Hematopoietic multipotent progenitor cell treated with erythropoietin and hydrocortisone succinate and interleukin-3 and kit ligand, for 8 days (in vitro differentiated cells): ENCODE results near the gene FBXL5.
A peak's percentile ranks its signal among the peaks of the same experiment; 100 is the strongest.

Experiments used
- DNase-seq: peaks from one replicate; pipeline ENCODE4 v3.0.0-alpha.2; 2015

The FBXL5 gene, protein sequence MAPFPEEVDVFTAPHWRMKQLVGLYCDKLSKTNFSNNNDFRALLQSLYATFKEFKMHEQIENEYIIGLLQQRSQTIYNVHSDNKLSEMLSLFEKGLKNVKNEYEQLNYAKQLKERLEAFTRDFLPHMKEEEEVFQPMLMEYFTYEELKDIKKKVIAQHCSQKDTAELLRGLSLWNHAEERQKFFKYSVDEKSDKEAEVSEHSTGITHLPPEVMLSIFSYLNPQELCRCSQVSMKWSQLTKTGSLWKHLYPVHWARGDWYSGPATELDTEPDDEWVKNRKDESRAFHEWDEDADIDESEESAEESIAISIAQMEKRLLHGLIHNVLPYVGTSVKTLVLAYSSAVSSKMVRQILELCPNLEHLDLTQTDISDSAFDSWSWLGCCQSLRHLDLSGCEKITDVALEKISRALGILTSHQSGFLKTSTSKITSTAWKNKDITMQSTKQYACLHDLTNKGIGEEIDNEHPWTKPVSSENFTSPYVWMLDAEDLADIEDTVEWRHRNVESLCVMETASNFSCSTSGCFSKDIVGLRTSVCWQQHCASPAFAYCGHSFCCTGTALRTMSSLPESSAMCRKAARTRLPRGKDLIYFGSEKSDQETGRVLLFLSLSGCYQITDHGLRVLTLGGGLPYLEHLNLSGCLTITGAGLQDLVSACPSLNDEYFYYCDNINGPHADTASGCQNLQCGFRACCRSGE

DNA sequence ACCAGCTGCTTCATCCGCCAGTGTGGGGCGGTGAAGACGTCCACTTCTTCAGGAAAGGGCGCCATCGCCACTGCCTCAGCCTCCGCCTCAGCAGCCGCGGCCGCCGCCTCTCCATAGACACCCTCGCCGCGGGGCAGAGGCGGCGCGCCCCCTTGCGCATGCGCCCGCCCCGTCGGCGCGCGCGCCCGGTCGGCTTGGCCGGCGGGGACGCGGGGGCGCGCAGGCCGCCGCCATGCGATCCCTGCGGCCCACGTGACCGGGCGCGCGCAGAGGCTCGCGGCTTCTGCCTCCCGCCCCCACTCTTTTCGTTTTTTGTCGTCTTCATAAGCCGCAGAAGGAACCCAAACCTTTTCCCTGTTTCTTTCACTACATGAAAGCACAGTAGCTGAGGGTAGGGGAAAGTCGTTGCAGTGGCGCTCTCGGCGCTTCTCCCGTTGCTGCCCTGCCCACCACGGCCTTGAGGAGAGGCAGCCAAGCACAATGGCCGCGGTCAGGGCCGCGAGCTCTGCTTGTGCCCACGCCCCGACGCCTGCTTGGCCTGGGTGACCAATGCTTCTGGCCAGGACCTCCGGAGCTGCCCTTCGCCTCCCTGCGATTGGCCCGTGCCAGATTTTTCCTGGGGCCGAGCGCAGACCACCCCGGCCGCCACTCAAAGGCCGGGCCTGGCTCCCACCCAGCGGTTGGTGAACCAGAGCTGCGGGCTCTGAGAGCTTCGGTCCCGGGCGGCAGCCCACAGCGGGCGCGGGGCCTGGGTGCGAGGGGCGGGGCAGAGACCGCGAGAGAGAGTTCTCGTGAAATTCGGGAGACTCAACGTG lies at the start of gene FBXL5:
Gene FBXL5, minus strand, starts transcription at position 135 of the 815 bp plus-strand sequence. Its CDS starts 70 bp downstream, at position 65.
- peak; percentile 83 for DNase-seq

DNA sequence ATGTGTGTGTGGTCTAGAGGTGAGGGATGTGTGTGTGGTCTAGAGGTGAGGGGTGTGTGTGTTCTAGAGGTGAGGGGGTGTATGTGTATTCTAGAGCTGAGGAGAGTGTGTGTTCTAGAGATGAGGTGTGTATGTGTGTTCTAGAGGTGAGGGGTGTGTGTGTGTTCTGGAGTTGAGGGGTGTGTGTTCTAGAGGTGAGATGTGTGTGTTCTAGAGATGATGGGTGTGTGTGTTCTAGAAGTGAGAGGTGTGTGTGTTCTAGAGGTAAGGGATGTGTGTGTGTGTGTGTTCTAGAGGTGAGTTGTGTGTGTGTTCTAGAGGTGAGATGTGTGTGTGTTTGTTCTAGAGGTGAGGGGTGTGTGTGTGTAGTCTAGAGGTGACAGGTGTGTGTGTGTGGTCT lies 49.0 kb upstream of the FBXL5 start:
- no peak for DNase-seq

DNA sequence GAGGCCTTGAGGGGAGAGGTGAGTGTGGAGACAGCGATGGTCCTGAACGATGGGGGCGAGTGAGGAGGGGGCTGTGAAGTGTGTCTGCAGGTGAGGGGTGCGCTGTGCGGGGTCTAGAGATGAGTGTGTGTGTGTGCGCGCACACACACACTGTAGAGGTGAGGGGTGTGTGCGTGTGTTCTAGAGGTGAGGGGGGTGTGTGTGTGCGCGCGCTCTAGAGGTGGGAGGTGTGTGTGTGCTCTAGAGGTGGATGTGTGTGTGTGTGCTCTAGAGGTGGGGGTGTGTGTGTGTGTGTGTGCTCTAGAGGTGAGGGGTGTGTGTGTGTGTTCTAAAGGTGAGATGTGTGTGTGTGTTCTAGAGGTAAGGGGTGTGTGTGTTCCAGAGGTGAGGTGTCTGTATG lies 48.3 kb upstream of the FBXL5 start:
- no peak for DNase-seq

DNA sequence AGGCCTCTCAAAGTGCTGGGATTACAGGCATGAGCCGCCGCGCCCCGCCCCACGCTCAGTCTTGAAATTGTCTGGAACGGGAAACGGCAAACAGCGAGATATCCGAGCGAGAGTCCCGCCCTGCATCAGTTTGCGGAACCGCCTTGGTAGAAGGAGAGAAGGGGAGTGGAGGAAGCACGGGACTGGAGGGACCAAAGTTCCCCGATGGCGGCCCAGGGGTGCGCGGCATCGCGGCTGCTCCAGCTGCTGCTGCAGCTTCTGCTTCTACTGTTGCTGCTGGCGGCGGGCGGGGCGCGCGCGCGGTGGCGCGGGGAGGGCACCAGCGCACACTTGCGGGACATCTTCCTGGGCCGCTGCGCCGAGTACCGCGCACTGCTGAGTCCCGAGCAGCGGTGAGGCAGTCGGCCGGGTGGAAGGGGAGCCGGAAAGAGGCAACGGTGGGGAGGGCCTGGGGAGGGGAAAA lies 47.8 kb upstream of the FBXL5 start, which contains the start of gene BST1:
Gene BST1, plus strand, starts transcription at position 125 of the 463 bp plus-strand sequence. Its CDS starts 80 bp downstream, at position 205.
- DNase-seq: peak; percentile 43

DNA sequence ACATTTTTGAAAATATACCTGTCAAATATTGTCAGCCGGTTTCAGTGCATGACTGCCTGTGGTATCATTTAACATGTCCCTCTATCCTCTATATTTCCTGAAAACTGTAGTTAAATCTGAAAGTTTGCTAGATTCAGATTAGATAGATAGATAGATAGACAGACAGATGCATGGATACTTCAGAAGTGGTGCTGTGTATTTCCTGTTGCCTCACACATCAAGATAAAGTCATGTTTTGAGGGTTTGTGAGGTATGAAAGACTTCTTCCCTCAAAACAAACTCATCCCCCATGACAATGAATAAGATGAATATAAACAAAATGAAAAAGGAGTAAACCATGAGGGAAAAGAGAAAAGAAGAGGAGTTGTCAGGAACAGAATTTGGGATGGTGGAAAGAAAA lies 41.7 kb upstream of the FBXL5 start:
- DNase-seq: no peak

DNA sequence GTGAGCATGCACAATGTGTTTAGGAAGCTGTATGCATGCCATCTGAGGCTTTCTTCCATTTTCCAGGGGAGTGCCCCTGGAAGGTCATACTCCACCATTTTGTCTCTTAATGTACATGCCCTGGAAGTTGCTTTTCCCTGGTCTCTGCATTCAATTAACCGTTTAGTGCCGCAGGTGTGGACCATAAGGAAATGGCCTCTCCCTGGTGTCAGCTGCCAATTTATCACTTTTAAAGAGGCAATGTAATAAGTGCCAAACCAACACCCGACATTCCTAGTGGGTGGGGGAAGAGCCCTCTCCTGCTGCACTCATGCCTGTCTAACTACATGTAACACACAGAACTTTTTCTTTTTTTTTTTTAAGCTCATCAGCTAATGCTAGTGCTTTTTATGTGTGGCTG lies 40.6 kb upstream of the FBXL5 start:
- no peak for DNase-seq

DNA sequence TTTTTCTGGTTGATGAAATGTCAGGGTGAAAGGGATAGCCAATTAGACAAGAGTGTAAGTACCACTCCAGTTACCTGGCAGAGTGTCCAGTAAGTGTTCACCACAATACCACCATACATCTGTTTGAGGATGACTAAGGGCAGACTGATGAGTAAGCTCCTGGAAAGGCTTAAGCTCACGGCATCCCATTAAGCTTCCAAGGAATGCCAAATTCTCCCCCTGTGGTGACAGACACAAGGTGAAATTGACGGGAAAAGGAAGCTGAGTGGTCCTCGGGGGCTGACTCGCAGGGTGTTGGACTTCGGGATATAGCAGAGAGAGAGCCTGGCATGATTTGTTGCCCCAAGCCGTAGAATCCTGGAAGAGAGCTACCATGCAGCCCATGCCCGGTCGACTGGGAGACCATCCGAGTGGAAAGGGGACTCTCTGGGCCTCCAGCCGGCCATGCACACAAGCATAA lies 40.1 kb upstream of the FBXL5 start:
- no peak for DNase-seq

DNA sequence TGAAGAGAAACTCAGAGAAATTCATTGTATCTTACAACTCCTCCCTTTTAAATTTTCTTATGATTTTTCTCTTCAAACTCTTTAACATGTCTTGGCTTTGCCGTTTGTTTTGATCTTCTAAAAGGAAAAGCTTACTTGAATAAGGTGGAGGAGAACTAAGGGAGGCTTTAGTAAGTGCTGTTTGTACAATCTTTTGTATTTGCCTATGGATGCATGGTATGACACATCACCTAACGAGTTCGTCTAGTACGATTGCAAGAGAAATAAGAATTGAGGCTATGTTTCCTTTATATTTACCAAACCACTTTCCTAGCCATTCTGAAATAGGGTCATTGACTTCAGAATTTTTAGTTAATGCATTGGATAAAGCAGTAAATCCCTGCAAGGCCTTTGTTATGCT lies 39.3 kb upstream of the FBXL5 start:
- DNase-seq: no peak

DNA sequence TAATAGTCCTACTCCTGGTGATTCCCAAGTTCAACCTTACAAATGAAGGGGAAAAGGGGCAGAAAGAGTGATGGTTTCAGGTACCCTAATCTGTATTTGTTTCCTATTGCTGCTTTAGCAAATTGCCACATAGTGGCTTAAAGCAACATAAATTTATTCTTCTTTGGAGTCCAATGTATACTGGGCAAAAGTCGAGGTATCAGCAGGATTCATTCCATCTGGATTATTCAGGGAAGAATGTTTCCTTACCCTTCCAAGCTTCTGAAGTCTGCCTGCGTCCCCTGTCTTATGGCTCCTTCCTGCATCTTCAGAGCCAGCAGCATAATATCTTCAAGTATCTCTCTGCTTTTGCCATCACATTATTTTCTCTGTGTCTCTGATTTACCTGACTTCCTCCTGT lies 37.4 kb upstream of the FBXL5 start:
- DNase-seq: no peak

DNA sequence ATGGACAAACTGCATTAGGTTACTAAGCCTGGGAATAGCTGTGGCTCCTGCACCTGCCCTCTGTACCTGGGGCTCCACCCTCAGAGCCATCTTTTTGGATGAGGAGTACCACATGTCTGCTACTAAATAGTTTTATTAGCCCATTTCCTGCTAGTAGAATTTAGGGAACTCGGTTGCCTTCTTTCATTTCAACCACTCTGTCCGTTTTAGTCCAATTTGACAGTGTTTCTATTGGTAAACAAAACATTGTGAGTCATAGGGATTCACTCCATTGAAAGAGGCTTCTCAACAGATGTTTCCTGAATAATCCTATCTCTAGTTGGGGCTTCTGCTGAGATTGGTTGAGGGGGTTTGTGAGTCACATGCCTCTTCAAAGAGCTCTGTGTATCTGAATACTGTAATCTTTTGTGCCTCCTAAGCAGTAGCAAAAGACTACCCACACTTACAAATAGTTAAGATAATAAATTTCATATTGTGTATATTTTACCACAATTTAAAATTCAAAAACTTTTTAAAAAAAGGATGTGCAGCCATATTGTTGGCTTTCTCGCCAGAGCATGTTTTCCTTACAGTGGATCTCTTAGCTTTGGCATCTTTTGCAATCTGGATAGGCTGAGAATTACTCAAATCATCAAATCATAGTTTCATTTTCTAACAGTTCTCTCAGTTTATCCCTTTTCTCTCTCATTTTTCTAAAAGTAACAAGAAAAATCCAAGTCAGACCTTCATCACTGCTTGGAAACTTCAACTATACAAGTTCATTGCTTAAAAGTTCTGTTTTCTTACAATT lies 36.4 kb upstream of the FBXL5 start:
- no peak for DNase-seq

DNA sequence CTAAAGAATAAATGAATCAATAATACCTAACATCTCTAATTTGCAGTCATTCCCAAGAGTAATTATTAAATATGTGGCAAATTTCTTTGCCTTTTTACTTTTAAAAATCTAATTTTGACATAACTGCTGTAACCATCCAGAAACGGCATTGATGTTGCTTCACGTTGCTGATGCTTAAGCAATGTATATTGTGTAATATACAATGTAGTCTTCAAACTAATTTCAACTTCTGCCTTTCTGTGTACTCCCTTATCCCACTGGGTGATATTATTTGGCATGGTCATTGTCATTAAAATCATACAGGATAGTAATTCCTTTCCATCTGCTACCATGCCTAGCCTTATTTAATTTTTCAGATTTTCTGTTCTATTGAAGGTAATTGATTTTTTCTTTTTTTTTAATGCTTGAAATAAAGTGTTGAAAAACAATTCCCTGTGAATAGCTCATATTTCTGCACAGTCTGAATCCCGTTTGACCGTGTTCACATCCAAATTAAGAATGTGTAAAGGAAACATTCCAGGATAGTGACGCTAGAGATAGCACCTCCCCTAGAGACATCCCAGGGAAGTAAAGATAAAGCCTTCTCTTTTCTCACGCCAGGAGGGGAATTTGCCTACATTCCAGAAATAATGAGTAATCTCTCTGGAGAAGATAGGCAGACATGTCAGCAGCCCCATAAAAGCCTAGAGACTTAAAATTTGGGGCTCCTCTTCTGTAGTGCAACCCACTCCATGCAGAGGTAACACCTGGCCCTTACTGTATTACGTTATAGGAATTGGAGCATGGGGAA lies 35.1 kb upstream of the FBXL5 start:
- DNase-seq: no peak

DNA sequence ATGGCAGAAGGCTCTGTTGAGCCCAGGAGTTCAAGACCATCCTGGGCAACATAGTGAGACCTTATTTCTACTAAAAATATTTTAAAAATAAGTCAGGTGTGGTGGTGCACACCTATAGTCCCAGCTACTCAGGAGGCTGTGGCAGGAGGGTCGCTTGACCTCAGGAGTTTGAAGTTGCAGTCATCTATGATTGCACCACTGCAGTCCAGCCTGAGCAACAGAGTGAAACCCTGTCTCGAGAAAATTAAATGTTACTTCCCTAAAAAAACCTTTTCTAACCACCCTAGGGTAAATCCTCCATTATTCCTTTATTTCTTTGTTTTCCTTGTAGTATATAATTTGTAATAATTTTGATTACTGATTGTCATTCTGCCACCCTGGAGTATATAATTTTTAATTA lies 34.4 kb upstream of the FBXL5 start:
- no peak for DNase-seq

DNA sequence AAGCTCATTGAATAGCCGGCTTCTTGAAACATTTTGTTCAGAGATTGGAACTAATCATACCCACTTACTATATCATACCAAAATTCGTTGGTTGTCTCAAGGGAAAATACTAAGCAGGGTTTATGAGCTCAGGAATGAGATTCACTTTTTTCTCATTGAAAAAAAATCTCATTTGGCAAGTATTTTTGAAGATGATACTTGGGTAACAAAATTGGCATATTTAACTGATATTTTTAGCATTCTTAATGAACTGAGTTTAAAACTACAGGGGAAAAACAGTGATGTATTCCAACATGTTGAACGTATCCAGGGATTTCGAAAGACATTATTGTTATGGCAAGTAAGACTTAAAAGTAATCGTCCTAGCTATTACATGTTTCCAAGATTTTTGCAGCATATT lies 32.9 kb upstream of the FBXL5 start:
- DNase-seq: no peak

DNA sequence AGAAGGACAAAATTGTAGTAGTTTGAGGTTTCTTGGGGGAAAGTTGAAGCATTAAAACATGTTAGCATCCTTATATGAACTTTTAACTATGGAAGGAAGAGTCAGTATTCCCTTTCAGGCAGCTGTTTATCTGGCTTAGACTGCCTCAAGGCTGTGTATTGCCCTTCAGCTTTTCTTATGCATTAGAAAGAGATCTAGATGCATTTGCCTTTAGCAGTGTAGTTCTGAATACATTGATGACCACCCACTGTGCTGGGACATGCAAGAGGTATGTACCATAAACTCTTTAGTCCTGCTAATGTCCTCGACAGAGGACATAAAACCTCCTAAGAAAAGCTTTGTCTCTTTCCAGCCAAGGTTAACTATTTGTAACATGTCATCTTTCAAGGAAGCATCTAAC lies 29.3 kb upstream of the FBXL5 start:
- no peak for DNase-seq

DNA sequence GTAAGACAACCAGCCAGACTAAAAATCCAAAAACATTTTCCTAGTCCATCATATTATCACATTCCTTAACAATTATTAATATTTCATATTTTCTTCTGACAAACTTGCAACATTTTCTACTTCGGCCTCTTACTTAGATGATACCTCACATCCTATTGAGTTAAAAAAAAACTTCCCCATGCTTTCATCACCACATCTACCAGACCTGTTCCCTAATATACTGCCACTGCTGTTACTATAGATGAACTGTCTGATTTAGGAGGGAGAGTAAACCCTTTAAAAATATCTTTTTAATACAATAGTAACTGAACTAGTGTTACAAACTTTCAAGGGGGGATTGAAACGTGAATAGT lies 28.0 kb upstream of the FBXL5 start:
- no peak for DNase-seq

DNA sequence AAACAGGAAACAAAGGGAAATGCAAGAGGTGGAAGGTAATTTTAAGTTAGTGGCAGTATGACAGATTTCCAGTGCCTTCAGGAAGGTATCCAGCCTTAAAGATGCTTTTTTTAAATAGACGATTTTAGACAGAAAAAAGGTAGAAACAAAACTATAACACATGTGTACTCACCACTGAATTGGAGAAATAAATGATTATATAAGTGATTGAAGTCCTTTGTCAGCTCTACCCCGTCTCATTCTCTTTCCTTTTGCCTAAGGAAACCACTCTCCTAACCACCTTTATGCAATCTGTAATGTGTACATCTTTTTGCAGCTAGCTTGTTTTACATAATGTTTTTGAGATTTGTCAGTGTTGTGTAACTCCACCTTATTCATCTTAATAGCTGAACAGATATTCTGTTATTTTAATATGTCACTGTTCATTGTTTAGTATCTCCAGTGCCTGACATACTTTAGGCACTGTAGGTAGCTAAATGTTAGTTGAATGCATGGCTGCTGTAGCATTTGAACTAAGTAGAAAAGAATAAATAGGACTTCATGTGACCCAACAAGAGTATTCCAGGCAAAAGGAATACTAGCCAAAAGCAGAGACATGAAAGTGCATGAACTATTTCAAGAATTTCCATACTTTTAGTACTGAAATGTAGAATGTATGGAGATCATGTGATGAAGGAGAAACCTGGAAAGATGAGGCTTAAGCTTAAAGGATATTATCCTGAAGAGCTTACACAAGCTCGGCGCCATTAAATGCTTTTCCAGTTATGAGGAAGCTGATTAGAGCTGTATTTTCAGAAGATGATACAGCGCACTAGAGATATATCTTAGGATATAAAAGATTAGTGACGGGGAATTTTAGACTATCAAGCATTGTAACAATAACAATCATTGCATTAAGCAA lies 27.3 kb upstream of the FBXL5 start:
- no peak for DNase-seq

DNA sequence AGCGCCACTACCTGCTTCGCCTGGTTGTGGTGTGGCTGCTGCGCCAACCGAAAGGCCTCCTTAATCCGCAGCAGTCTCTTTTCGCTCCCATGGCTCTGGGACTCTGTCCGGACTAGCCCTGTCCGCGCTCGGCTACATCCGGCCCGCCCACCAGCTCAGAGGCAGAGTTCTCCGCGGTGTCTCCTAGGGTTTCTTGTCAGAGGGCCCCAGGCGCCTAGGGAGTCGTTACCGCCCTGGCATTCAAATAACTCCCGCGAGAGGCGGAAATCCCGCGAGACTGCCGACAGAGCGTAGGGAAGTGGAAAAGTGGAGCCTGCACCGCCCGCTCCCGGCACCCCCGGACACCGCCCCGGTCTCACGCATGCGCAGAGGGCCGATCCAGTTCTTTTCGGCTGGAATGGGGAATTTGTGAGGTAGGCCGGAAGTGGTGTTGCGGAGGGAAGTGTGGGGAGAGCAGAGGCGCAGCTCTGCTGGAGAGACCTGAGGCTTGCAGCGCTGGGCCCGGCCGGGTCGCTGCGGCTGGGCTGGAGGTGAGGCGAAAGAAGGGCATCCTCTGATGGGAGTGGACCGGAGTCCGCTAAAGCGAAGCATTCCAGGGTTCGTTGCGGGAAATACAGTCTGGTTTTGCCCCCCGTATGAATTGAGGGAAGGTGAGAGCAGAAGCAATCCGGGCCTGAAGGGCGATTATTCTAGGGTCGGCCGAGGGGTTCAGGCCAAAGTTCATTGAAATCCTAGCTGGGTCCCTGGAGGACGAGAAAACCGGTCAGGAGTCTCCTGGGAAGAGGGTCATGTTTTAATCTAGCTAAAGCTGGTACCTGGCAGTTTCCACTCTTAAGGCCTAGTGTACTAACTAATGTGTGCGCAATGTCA lies 26.4 kb upstream of the FBXL5 start, which contains the start of gene FAM200B:
Gene FAM200B, plus strand, starts transcription at position 456 of the 870 bp plus-strand sequence. CDS start 5,151 bp downstream, outside the sequence.
- peak; percentile 99 for DNase-seq

DNA sequence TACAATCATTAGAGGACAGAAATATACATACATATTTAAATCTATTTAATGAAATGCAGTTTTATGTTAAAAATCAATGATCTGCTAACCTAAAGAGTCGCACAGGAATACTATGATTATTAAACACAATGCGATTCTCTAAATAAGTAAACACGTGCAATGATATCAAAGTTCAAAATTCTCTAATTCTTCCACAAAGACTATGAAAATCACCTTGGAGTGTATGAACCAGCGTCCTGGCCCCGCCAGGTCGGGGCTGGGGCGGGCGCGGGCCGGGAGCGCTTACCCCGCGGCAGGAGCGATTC lies 25.9 kb upstream of the FBXL5 start:
- DNase-seq: no peak

DNA sequence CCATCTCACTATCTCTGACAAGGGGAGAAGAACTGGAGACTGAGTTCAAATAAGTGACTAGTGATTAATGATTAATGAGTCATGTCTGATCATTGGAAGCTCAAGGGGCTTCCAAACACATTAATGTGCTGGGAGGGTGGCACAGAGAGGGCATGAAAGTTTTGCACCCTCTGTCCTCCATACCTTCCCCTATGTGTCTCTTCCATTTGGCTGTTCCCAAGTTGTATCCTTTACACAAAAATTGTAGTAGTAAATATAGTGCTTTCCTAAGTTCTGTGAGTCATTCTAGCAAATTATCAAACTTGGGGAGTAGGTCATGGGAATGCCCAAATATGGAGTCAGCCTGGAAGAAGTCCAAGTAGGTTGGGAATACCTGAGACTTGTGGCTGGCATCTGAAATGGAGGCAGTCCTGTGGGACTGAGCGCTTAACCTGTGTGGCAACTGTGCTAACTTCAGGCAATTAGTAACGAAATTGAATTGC lies 22.4 kb upstream of the FBXL5 start:
- DNase-seq: peak; percentile 40
